ENCODE data around the gene WNT5B. TPM values are rescaled to one million over a fixed set of nuclear protein-coding genes. Genes with fewer than 3 reads are reported as not detected.

The WNT5B gene
- total and polyA plus RNA-seq, 2 of the 8 experiments (the other 6 are each of a cell fraction or from before 2014, with no cell fraction given): 0.91 to 1.2 TPM

GRCh38 chr12:1594006-1594260, 35.1 kb upstream of the WNT5B start:
- Histone ChIP-seq H2BK12ac (ENCODE audit: low read depth, low read length) (no peak overlapping the region), H2BK120ac (replicated peaks; ENCODE audit: low read depth, low read length) (no peak overlapping the region), H3K9ac (replicated peaks in 1 of 4; ENCODE audit: extremely low read depth in 1 of 4, low read depth in 3 of 4, low read length in 3 of 4) (peak overlapping the region in 2 of 4 experiments; percentile 25 to 80; a peak in 3 of 7 replicates), H3K9me3 (ENCODE audit: insufficient read depth in 2 of 2, low read depth in 1 of 2, low read length in 1 of 2) (no peaks in the 10 kb centered on the region), H2BK5ac (ENCODE audit: low read depth, low read length) (no peak overlapping the region; the same call in 1 of the 2 replicates), H3K79me1 (ENCODE audit: low read depth, low read length) (no peaks in the 10 kb centered on the region), H3K4me3 (ENCODE audit: extremely low read depth in 1 of 4, insufficient read depth in 2 of 4, low read depth in 3 of 4, low read length in 4 of 4) (peak overlapping the region; percentile 64 to 71 (median 66)), H3K23ac (ENCODE audit: insufficient read length) (no peak overlapping the region), H2BK20ac (ENCODE audit: low read length) (no peak overlapping the region), H4K5ac (ENCODE audit: insufficient read length, low read depth, low read length) (no peak overlapping the region), H4K20me1 (replicated peaks in 1 of 2; ENCODE audit: control insufficient read depth in 1 of 2, insufficient read depth in 2 of 2, low read length in 2 of 2) (peaks cover 17 to 18% of the 10 kb centered on the region in 2 experiments), H3K18ac (ENCODE audit: extremely low read depth, low read length) (no peak overlapping the region), H3K27ac (ENCODE audit: low read depth, low read length) (no peak overlapping the region), H2AFZ (ENCODE audit: low read length) (no peak overlapping the region), H3K27me3 (replicated peaks in 1 of 4; ENCODE audit: control insufficient read depth in 3 of 4, extremely low read depth in 1 of 4, insufficient read depth in 3 of 4, low read length in 3 of 4) (peaks cover 22 to 65% (median 53%) of the 10 kb centered on the region in 4 experiments), H3K23me2 (ENCODE audit: low read depth, low read length) (peaks cover 18% of the 10 kb centered on the region; the same call in 1 of the 2 replicates), H3K14ac (ENCODE audit: insufficient read length) (no peak overlapping the region), H4K91ac (replicated peaks; ENCODE audit: insufficient read length, low read length) (no peak overlapping the region), H2AK5ac (ENCODE audit: low read depth, low read length) (no peak overlapping the region), H3K36me3 (ENCODE audit: control insufficient read depth in 2 of 4, insufficient read depth in 4 of 4, low read length in 3 of 4) (no peaks in the 10 kb centered on the region), H2BK15ac (ENCODE audit: low read length) (no peak overlapping the region), H3K4ac (replicated peaks; ENCODE audit: insufficient read length, low read depth, low read length) (no peak overlapping the region), H3K4me1 (replicated peaks in 1 of 4; ENCODE audit: control insufficient read depth in 3 of 4, insufficient read depth in 4 of 4, low read length in 3 of 4) (peaks cover 14 to 35% (median 21%) of the 10 kb centered on the region in 4 experiments), H4K8ac (ENCODE audit: extremely low read depth, insufficient read depth, low read length) (0 out of 2 replicates have a peak overlapping the region, but pooled peaks have one; percentile 46), H3K56ac (replicated peaks; ENCODE audit: insufficient read length, low read depth, low read length) (no peak overlapping the region), H3K4me2 (ENCODE audit: insufficient read depth in 1 of 2, low read depth in 2 of 2, low read length in 2 of 2) (peak overlapping the region; percentile 78 to 94), H3K79me2 (ENCODE audit: control insufficient read depth in 1 of 2, insufficient read depth in 2 of 2, low read length in 2 of 2) (peaks cover 0 to 5% of the 10 kb centered on the region in 2 experiments; a peak in 1 of 4 replicates)
- TF ChIP-seq RBBP5 (IDR thresholded peaks at IDR 0.05; ENCODE audit: borderline replicate concordance, low read depth, low read length): 0 out of 2 replicates have a peak, but pooled peaks have one; percentile 7
- TF ChIP-seq TCF12 (IDR thresholded peaks at IDR 0.05; ENCODE audit: low read depth, low read length): 0 out of 2 replicates have a peak, but pooled peaks have one; percentile 17
- TF ChIP-seq SAP30 (IDR thresholded peaks at IDR 0.05; ENCODE audit: insufficient read depth, insufficient replicate concordance, low read length): no peak
- POLR2A ChIA-PET (ENCODE audit: partially characterized antibody): interaction anchor here (1.2 to 2.2 kb wide), 4 partner anchors 10 to 97 kb away, joined by 3 to 14 read pairs (median 6); partner anchors contain the start of gene ADIPOR2
- CTCF ChIA-PET (ENCODE audit: partially characterized antibody): interaction anchor here (1.2 to 1.8 kb wide), 2 partner anchors 10 to 11 kb away, joined by 4 to 6 read pairs; no protein-coding TSS in a partner anchor
- 0% methylated on average over 2 of the region's 34 CpGs; no CpG with 5 or more reads in 1 of the 2 experiments for WGBS, 2 experiments (ENCODE audit: extremely low coverage in 1 of 2, insufficient coverage in 1 of 2, insufficient read length in 1 of 2, insufficient replicate concordance in 2 of 2, low coverage in 1 of 2, low lambda C conversion rate in 2 of 2, missing lambda C conversion rate in 1 of 2)
- FAIRE-seq (no peak), DNase-seq (ENCODE audit: low read depth in 1 of 2, low spot score in 2 of 2) (no peak)

All from H1 (cell line).